ENCODE data around the gene STARD13. TPM values are rescaled to one million over a fixed set of nuclear protein-coding genes. Genes with fewer than 3 reads are reported as not detected.
A peak's percentile ranks its signal among the peaks of the same experiment; 100 is the strongest.

The STARD13 gene
- total RNA-seq, 1 experiment from 2014 or later = 26.6 TPM

DNA sequence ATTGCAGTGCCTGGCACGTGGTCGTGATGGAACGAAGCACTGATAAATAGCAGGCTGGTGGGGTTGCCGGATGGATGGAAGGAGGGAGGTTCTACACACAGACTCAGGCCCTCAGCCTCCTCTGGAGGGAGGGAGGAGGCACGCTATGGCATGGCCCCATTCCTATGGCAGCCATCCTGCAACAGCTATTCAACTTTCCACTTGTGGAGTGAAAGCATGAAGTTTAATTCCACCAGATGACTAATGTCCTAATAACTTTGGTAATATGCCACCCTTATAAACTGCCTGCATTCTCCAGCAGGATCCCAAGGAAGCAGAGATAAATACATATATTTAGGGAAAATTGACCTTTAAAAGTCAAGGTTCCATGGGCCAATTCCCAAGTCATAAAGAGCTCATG lies 176.9 kb downstream of the STARD13 start:
- H3F3A ChIP-seq (ENCODE audit: low read length, unreplicated experiment) = no peaks in the 10 kb centered on the region
- TF ChIP-seq, protein P1, sequence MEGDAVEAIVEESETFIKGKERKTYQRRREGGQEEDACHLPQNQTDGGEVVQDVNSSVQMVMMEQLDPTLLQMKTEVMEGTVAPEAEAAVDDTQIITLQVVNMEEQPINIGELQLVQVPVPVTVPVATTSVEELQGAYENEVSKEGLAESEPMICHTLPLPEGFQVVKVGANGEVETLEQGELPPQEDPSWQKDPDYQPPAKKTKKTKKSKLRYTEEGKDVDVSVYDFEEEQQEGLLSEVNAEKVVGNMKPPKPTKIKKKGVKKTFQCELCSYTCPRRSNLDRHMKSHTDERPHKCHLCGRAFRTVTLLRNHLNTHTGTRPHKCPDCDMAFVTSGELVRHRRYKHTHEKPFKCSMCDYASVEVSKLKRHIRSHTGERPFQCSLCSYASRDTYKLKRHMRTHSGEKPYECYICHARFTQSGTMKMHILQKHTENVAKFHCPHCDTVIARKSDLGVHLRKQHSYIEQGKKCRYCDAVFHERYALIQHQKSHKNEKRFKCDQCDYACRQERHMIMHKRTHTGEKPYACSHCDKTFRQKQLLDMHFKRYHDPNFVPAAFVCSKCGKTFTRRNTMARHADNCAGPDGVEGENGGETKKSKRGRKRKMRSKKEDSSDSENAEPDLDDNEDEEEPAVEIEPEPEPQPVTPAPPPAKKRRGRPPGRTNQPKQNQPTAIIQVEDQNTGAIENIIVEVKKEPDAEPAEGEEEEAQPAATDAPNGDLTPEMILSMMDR (conservative IDR thresholded peaks at IDR 0.05; ENCODE audit: low read depth, low read length) = no peak
- TF ChIP-seq EZH2phosphoT487 (IDR thresholded peaks at IDR 0.05; ENCODE audit: borderline replicate concordance, low read length) (no peak), EZH2 (IDR thresholded peaks at IDR 0.05; ENCODE audit: low read length, unreplicated experiment) (no peak)
- no peak overlapping the region for H2AFZ ChIP-seq (ENCODE audit: low read length)
- no peaks in the 10 kb centered on the region for H3K9me3 ChIP-seq (ENCODE audit: low read length)
- ATAC-seq (peak; percentile 55), DNase-seq (no peak)
- H3K27me3 ChIP-seq (ENCODE audit: low read length) = no peaks in the 10 kb centered on the region
- H3K9me2 ChIP-seq (replicated peaks; ENCODE audit: low read length) = no peaks in the 10 kb centered on the region
- no peak overlapping the region for H3K9ac ChIP-seq (ENCODE audit: low read length)
- POLR2A ChIA-PET (ENCODE audit: unreplicated experiment) = no interaction called here
- H3K4me3 ChIP-seq (ENCODE audit: low read length) = no peak overlapping the region
- no peaks in the 10 kb centered on the region for H3K79me2 ChIP-seq (ENCODE audit: low read length)
- intact Hi-C loops (cut with micrococcal nuclease) = no loop called here
- CTCF ChIA-PET = no interaction called here
- peak overlapping the region; percentile 22; the same call in 1 of the 2 replicates for H3K27ac ChIP-seq (ENCODE audit: low read length)
- no peak overlapping the region for H3K4me2 ChIP-seq (ENCODE audit: low read length)
- H3K4me1 ChIP-seq (ENCODE audit: insufficient read depth, low read length) = peaks cover 11% of the 10 kb centered on the region; the same call in 1 of the 2 replicates
- H3K36me3 ChIP-seq (ENCODE audit: low read depth, low read length) = peaks cover 35% of the 10 kb centered on the region
- BruUV-seq (replicated peaks) = no TSS peak
- no peaks in the 10 kb centered on the region for H4K20me1 ChIP-seq (ENCODE audit: low read length)

DNA sequence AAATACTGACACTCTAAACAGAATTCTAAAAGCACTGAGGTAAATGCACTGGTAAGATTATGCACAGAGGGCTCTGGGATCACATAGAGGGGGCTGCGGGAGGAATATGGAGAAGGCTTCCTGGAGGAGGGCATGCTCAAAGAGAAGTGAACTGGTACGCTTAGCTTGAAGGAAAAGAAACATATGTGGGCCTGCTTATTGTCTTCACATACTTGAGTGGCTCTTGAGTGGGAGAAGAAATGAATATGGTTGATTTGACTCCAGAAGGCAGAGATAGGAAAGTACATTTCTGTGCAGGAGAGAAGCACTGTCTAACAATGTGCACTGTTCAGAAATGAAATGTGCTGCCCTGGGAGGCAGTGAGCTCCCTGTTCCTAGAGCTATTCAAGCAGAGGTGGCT lies 178.2 kb downstream of the STARD13 start:
- Histone ChIP-seq H3K27ac (ENCODE audit: low read length) (no peak overlapping the region), H3K4me1 (ENCODE audit: insufficient read depth, low read length) (peaks cover 11% of the 10 kb centered on the region; the same call in 1 of the 2 replicates), H2AFZ (ENCODE audit: low read length) (no peak overlapping the region), H4K20me1 (ENCODE audit: low read length) (no peaks in the 10 kb centered on the region), H3K9ac (ENCODE audit: low read length) (no peak overlapping the region), H3K4me3 (ENCODE audit: low read length) (no peak overlapping the region), H3K9me3 (ENCODE audit: low read length) (no peaks in the 10 kb centered on the region), H3F3A (ENCODE audit: low read length, unreplicated experiment) (no peaks in the 10 kb centered on the region), H3K27me3 (ENCODE audit: low read length) (no peaks in the 10 kb centered on the region), H3K79me2 (ENCODE audit: low read length) (no peaks in the 10 kb centered on the region), H3K36me3 (ENCODE audit: low read depth, low read length) (peaks cover 35% of the 10 kb centered on the region), H3K4me2 (ENCODE audit: low read length) (no peak overlapping the region), H3K9me2 (replicated peaks; ENCODE audit: low read length) (no peaks in the 10 kb centered on the region)
- CTCF ChIA-PET = no interaction called here
- BruUV-seq (replicated peaks) = no TSS peak
- TF ChIP-seq EZH2phosphoT487 (IDR thresholded peaks at IDR 0.05; ENCODE audit: borderline replicate concordance, low read length) (no peak), EZH2 (IDR thresholded peaks at IDR 0.05; ENCODE audit: low read length, unreplicated experiment) (no peak)
- TF ChIP-seq, protein P1 (conservative IDR thresholded peaks at IDR 0.05; ENCODE audit: low read depth, low read length) = no peak
- DNase-seq (no peak), ATAC-seq (no peak)
- intact Hi-C loops (cut with micrococcal nuclease) = no loop called here
- POLR2A ChIA-PET (ENCODE audit: unreplicated experiment) = no interaction called here

- ATAC-seq (no peak), DNase-seq (no peak)
- H3K9me3 ChIP-seq (ENCODE audit: low read length) = no peaks in the 10 kb centered on the region
- H3K4me1 ChIP-seq (ENCODE audit: insufficient read depth, low read length) = peaks cover 11% of the 10 kb centered on the region; the same call in 1 of the 2 replicates
- ChIA-PET POLR2A (ENCODE audit: unreplicated experiment) (no interaction called here), CTCF (no interaction called here)
- H2AFZ ChIP-seq (ENCODE audit: low read length) = no peak overlapping the region
- no peak overlapping the region for H3K9ac ChIP-seq (ENCODE audit: low read length)
- intact Hi-C loops (cut with micrococcal nuclease) = no loop called here
- H3F3A ChIP-seq (ENCODE audit: low read length, unreplicated experiment) = no peaks in the 10 kb centered on the region
- no peak overlapping the region for H3K27ac ChIP-seq (ENCODE audit: low read length)
- no peaks in the 10 kb centered on the region for H3K79me2 ChIP-seq (ENCODE audit: low read length)
- no peaks in the 10 kb centered on the region for H4K20me1 ChIP-seq (ENCODE audit: low read length)
- H3K4me3 ChIP-seq (ENCODE audit: low read length) = no peak overlapping the region
- TF ChIP-seq, protein P1 (conservative IDR thresholded peaks at IDR 0.05; ENCODE audit: low read depth, low read length) = no peak
- TF ChIP-seq EZH2 (IDR thresholded peaks at IDR 0.05; ENCODE audit: low read length, unreplicated experiment) (no peak), EZH2phosphoT487 (IDR thresholded peaks at IDR 0.05; ENCODE audit: borderline replicate concordance, low read length) (no peak)
- no TSS peak for BruUV-seq (replicated peaks)
- H3K4me2 ChIP-seq (ENCODE audit: low read length) = no peak overlapping the region
- no peaks in the 10 kb centered on the region for H3K27me3 ChIP-seq (ENCODE audit: low read length)
- no peaks in the 10 kb centered on the region for H3K9me2 ChIP-seq (replicated peaks; ENCODE audit: low read length)
- peaks cover 35% of the 10 kb centered on the region for H3K36me3 ChIP-seq (ENCODE audit: low read depth, low read length)
These were observed 178.7 kb downstream of the STARD13 start for GRCh38 chr13:33106656-33107360.
